AG09309 (cell line): ENCODE results near the gene BHLHE23.
"Not testable (repeated sequence)": the region's sequence is repeated elsewhere in the genome, so short reads cannot be mapped to it uniquely, and the experiment has no call there.

Experiments
- DNase-seq: peaks from one replicate; pipeline ENCODE4 v3.0.0-alpha.2; 2010; ENCODE audit warnings: low read depth
- H3K4me3 ChIP-seq: 2 replicates; pipeline ENCODE4 v1.5.1; 2011; ENCODE audit warnings: mild to moderate bottlenecking, low read depth, low read length, moderate library complexity; ENCODE audit not compliant: control insufficient read depth
- TF ChIP-seq, protein P1 (sequence below): IDR thresholded peaks from 2 replicates; pipeline ENCODE4 v1.5.1; 2011; ENCODE audit warnings: mild to moderate bottlenecking, low read depth, low read length, inconsistent platforms; ENCODE audit not compliant: insufficient read depth, control insufficient read depth; ENCODE audit errors: missing control alignments

Gene BHLHE23

DNA sequence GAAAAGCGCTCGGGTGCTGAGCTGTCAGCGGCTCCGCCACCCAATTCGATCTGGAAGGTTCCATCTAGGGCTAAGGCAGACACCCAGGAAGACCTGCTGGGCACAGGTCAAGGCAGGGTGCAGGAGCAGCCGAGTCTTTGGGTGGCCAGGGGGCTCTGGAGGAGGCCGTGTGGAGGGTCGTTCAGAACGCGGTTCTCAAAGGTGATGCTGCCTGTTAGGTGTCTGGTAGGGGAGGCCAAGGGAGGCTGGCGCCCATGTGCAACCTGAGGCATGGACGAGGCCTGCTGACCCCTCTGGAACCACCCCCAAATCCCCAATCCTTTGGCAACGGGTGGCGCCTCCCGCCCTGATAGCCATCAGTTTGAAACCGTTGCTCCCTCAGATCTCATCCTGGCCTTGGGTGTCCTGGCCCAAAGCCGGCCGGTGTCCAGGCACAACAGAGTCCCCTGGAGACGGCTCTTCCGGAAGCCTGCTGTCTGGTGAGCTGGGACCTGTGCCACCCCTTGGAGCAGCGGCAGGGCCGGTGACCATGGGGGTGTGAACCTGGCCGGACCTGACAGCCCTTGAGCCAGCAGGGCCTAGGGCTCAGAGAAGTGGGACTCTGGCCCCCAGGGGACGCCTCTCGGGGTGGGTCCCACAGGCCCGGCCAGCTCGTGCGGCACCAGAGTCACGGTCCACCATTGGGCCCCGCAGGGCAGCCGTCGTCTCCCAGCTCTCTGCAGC lies 43.7 kb downstream of the BHLHE23 start:
- no peak overlapping the region for H3K4me3 ChIP-seq
- DNase-seq: no peak
- TF ChIP-seq, protein P1, sequence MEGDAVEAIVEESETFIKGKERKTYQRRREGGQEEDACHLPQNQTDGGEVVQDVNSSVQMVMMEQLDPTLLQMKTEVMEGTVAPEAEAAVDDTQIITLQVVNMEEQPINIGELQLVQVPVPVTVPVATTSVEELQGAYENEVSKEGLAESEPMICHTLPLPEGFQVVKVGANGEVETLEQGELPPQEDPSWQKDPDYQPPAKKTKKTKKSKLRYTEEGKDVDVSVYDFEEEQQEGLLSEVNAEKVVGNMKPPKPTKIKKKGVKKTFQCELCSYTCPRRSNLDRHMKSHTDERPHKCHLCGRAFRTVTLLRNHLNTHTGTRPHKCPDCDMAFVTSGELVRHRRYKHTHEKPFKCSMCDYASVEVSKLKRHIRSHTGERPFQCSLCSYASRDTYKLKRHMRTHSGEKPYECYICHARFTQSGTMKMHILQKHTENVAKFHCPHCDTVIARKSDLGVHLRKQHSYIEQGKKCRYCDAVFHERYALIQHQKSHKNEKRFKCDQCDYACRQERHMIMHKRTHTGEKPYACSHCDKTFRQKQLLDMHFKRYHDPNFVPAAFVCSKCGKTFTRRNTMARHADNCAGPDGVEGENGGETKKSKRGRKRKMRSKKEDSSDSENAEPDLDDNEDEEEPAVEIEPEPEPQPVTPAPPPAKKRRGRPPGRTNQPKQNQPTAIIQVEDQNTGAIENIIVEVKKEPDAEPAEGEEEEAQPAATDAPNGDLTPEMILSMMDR: no peak

DNA sequence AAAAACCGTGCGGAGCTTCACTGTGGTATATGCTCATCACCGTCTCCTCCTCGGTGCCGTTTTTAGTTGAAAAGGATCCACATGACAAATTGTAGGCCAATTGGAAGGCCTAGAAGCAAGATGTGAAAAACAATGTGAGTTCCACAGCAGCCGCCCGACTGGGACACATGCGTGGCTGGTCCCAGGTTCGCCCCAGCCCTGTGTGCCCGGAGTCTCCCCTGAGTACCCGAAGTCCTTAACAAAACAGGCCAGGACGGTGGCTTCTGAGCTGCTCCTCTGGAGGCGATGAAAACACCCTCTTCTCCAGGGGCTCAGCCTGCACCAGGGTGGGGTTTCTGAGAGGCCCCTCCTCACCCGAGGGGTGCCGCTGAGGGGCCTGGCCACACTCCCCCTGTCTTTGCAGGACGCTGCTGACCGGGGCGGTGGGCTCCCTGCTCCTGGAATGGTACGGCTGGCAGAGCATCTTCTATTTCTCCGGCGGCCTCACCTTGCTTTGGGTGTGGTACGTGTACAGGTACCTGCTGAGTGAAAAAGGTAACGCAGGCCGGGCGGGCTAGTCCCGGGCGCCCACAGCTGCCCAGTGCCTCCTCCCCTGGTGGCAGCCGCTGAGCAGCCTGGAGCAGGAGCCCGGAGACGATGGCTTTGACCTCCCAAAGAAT lies 44.4 kb downstream of the BHLHE23 start:
- DNase-seq: no peak
- H3K4me3 ChIP-seq: no peak overlapping the region
- TF ChIP-seq, protein P1: no peak

DNA sequence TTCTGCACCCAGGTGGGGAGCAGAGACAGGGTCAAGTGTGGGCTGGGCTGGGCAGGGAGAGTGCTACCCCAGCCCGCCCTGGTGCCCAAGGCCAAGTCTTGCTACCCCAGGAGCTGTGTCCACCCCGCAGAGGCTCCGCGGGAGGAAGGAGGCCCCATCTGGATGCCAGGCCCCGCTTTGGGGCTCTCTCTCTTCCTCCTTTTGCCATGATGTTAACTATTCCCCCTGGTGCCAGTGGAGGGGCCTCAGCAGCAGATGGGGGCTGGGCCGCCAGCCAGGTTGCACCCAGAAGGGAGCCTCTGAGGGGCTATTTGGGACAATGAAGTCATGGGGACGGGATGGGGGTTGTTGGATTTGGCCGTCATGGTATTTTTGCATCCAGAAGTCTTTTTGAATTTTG lies 45.0 kb downstream of the BHLHE23 start:
- no peak for DNase-seq
- TF ChIP-seq, protein P1: no peak
- H3K4me3 ChIP-seq: no peak overlapping the region

DNA sequence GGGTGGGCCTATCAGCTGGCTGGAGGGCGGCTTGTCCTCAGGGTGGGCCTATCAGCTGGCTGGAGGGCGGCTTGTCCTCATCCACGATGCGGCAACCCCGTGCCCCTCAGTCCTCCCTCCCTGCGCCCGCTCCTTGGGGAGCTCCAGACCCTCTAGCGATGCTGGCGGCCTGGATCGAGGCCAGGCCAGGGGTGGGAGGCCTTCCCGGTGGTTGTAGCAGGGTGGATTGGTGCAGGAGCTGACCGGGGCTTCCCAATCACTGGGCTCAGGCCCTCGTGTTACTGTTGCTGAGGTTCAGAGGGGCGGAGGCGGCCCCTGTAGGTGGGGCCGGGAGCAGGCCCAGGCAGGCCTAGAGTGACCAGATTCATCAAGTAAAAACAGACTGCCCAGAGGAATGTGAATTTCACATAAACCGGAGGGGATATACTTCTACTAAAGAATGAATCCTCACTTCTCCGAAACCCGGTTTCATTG lies 45.4 kb downstream of the BHLHE23 start:
- DNase-seq: no peak
- no peak overlapping the region for H3K4me3 ChIP-seq
- TF ChIP-seq, protein P1: no peak

DNA sequence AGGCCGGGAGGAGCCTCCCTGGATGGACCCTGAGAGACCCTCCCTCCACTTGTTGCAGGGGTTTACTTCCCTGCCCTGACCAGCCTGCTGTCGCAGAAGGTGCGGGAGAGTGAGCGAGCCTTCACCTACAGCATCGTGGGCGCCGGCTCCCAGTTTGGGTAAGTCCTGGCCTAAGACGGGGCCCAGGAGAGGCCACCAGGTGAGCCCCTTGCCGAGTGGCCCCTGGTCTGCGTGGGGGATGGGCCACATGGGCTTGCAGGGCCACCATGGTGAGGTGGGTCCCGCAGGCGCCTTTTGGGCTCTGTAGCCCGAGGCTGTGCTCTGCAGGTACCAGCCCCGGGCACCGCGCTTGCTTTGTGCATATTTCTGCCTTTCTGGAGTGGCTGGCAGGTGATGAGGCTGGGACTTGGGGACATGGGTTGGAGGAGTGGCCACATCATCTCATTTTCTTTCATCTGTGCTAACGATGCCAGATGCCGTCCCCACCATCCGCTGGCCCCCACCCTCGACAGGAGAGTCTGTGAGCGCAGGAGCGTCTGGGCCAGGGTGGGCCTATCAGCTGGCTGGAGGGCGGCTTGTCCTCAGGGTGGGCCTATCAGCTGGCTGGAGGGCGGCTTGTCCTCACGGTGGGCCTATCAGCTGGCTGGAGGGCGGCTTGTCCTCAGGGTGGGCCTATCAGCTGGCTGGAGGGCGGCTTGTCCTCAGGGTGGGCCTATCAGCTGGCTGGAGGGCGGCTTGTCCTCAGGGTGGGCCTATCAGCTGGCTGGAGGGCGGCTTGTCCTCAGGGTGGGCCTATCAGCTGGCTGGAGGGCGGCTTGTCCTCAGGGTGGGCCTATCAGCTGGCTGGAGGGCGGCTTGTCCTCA lies 46.1 kb downstream of the BHLHE23 start:
- not testable (repeated sequence) for H3K4me3 ChIP-seq, DNase-seq

DNA sequence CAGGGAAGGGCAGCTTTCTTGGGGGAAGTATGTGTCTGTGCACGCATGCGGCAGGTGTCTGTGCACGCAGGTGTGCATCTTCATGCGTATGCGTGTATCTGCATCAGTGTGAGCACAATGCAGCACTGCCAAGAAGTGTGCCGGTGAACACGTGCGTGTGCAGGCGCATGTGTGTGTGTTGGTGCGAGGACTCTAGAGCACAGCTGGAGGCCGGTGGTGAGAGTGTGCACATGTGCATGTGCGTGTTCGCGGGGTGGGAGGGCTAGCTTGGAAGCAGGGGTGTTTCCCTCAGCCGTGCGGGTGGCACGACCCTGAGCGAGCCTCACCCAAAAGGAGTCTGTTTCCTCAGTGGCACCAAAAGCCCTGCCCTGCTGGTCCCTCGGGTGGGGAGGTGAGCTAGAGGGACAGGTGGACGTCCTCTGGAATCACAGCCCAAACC lies 46.7 kb downstream of the BHLHE23 start:
- DNase-seq: no peak
- TF ChIP-seq, protein P1: no peak
- no peak overlapping the region for H3K4me3 ChIP-seq
